Activated CD8-positive, alpha-beta memory T cell treated with anti-CD3 and anti-CD28 coated beads, Interleukin-2, amount 50 U/mL, for 1 hour (primary cell): ENCODE data around the gene RAMACL.

Experiments used
- DNase-seq: peaks from one replicate; pipeline ENCODE4 v3.0.0-alpha.2; 2020; ENCODE audit errors: extremely low read depth

RAMACL gene

GRCh38 chr6:166578536-166579236 lies 7.8 kb downstream of the RAMACL start:
- no peak for DNase-seq

- no peak for DNase-seq
These were observed 11.3 kb downstream of the RAMACL start for GRCh38 chr6:166575205-166575604.

- no peak for DNase-seq
These were observed 12.8 kb downstream of the RAMACL start for GRCh38 chr6:166573511-166574216.

DNA sequence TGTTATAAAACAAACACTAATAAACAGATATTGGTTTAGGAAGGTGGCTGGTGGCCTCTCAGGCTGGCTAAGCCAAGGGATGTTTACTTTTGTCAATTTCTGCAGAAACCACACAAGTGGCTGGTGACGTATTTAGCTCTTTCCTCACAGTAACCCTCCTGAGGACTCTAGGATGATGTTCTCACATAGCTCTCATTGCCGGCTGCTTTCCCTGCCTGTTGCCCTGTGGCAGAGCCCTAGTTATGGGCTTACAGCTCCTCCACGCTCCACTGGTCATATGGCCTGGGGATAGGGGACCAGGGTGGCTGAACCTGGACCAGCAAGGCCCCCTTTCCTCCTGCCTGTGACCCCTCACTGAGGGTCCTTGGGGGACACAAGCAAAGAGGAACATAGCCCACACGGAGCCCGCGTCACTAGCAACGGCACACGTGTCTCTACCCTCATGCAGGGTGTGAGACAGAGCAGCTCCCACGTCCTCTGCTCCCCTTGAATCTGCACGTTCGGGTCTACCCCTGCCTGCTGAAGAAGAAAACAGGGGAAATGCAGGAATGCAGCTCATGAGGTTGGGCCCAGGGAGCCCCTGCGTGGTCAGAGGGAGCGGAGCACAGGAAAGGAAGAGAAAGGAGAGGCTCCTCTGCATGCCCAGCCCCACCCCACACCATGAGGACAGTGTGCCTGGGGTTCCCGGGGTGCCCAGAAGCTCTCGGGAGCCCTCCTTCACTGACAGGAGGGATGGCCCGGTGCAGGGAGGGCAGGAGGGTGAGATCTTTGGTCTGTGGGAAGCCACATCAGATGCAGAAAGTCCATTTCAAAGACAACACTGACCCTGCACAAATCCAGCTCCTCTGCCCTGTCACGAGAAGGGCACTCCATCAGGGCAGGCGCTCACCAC lies 13.9 kb downstream of the RAMACL start:
- DNase-seq = no peak

- DNase-seq = no peak
These were observed 15.4 kb downstream of the RAMACL start for GRCh38 chr6:166570929-166571713.

- no peak for DNase-seq
These were observed 17.3 kb downstream of the RAMACL start for GRCh38 chr6:166569206-166569605.

- DNase-seq = no peak
These were observed 18.7 kb downstream of the RAMACL start for GRCh38 chr6:166567813-166568212.

- no peak for DNase-seq
These were observed 19.4 kb downstream of the RAMACL start for GRCh38 chr6:166567107-166567506.

GRCh38 chr6:166566026-166567011 lies 20.2 kb downstream of the RAMACL start:
- DNase-seq = no peak

DNA sequence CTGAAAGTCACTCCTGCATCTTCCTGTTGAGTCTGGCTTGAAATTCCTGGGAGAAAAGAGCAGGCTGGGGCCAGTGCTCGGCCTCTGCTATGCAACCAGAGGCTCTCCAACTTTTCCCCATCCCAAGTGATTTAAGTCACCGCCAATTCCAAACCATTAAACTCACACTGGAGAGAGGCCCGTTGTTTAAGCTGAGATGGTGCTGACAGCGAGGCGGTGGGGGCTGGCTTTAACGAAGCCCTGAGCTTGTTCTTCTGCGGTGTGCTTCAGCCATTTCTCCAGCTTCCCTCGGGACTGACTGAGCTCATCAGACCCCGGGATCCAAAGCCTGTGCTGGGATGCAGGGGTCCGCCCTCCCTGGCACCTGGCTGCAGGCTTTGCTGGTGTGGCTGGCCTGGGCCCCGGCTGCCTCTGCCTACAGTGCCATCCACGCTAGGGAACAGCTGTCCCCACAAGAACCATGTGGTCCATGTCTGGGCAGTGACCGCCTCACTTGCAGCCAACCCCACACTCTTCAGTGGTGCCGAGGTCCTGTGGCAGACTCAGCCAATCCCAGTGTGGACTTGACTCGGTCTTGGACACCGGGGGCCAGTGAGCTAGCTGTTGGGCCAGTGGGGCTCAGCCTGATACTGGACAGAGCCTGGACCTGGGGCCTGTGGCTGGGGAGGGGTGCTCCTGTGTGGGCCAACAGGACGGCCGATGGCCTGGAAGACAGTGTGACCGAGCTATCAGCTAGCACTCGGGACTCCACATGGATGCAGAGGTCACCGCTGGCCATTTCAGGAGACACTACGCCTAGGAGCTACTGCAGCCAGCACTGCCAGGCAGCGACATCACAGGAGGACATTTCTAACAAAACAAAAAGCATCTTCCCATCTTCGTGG lies 21.2 kb downstream of the RAMACL start:
- DNase-seq = no peak

- DNase-seq = no peak
These were observed 22.7 kb downstream of the RAMACL start for GRCh38 chr6:166563805-166564204.

DNA sequence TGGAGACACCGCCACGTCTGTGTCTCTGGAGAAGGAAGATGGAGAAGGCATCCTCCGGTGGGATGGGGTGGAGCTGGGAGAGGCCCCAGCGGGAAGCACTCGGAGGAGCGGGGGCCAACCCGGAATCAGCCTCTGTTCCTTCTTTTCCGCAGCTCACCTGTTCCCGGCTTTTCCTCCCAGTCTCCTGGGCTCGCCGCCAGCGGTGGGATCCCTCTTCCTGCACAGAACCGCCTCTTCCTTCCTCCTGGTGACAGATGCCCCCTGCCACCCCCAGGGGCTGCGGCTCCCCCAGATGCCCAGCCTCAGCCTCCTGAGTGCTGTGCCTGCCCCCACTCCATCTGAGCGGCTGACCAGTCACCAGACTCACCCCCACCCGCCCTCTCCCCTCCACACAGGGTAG lies 23.3 kb downstream of the RAMACL start:
- DNase-seq = no peak

- DNase-seq = no peak
These were observed 23.8 kb downstream of the RAMACL start for GRCh38 chr6:166562726-166563125.

DNA sequence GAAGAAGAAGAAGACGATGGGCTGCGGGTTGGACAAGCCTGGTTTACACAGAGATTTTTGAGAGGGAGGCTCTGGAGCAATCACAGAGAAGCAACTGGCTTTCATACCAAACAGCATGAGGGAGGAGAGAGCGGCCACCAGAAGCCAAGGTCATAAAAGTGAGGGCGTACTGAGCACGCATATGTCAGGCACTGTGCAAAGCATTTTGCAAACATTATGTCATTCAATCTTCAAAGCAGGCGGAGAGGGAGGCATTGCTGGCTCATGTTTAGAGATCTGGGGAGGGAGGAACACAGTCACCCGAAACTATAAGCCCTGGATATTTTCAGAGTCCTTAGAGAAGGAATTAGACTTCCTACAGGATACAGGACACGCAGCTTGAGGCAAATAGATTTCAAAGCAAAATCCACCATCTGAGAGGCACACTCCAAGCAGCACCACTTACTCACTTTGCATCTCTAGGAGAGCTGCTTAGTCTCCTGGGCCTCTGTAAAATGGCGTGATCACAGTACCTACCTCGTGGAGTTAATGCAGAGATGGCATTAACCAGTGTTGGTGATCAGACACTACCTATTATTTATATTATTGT lies 24.6 kb downstream of the RAMACL start:
- DNase-seq = no peak

DNA sequence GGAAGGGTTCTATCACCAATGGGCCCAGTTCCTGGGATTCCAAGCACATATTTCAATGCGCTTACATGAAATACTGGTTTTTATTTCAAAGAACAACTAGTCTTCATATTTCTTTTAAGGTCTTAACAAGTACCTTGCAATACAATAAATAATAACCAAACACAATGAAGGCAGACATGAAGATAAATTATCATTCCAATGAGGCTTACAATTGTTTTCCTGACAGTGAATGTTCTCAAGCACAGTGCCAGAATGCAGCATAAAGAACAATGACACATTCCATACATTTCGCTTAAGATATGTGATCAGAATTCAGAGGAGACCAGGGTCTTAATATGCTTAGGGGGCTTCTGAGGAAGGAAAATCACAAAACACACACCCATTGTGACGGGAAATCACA lies 26.3 kb downstream of the RAMACL start:
- no peak for DNase-seq

- no peak for DNase-seq
These were observed 26.8 kb downstream of the RAMACL start for GRCh38 chr6:166559662-166560061.

- no peak for DNase-seq
These were observed 27.3 kb downstream of the RAMACL start for GRCh38 chr6:166559211-166559610.

DNA sequence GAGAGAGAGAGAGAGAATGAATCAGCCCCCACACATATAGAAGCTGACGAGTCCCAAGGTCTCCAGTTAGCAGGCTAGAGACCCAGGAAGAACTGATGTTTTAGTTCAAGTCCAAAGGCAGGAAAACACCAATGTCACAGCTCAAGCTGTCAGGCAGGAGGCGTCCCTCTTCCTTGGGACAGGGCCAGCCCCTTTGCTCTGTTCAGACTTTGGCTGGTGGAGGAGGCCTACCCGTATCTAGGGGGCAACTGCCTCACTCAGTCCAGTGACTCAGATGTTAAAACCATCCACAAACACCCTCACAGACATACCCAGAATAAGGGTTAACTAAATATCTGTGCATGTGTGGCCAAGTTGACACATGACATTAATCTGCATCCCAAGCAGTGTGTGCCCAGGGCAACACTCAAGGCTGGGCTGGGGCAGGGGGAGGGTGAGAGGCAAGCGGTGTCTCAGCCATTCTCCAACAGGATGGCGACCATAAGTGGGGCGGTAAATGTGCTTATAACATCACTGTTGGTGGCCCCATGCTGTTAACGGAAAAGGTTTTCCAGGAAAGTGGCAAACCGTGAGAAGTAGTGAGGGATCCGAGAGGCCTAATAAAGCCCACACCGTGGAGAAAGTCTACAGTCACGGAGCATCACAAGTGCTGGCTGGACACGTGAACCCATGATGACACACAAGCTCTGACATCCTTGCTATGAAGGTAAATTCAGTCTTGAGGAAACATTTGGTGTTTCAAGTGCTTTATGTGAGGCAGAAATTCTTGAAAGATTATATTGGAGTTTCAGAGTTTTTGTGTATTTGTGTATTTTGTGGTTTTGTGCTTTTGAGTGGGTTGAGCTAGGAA lies 28.1 kb downstream of the RAMACL start:
- DNase-seq = no peak
